ENCODE results near the gene TCEAL3.

GRCh38 chrX:103658681-103659433 lies 51.1 kb downstream of the TCEAL3 start:
- TF ChIP-seq SUZ12 (IDR thresholded peaks at IDR 0.05; ENCODE audit: extremely low read depth, insufficient read depth, insufficient read length), result no peak
- no peak for TF ChIP-seq YY1 (IDR thresholded peaks at IDR 0.05; ENCODE audit: insufficient read depth, insufficient read length)
- no peak for TF ChIP-seq ZNF274 (IDR thresholded peaks at IDR 0.05; ENCODE audit: low read depth, low read length)
